ENCODE data around the gene ITK.
"Not testable (repeated sequence)": the region's sequence is repeated elsewhere in the genome, so short reads cannot be mapped to it uniquely, and the experiment has no call there.

The ITK gene

GRCh38 chr5:157168286-157168685, 12.4 kb upstream of the ITK start:
- DNase-seq: no peak

- DNase-seq: peak; percentile 12
Observed at GRCh38 chr5:157172403-157172802, 8.2 kb upstream of the ITK start.

DNA sequence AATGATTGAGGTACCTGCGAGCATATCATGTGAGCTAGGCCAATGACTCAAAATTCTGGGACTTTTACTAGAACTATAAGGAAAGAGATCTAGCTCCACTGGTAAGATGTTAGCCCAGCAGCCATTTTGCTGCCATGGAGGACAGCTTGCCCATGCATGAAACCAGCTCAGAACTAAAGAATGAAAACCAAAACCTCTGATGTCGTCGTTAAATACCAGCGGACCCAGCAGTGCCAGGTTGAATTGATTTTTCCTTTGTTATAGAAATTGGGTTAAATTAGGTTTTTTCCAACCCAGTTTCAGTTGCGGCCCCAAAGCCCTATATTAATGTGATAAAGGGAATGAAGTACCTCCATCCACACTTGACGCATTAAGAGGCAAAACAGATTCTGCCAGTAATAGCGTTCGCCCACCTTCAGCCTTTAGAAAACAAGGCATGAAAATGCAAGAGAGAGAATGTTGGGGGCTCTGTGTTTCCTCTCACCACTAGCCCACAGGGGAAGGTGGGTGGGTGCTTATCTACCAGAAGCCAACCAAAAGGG, 5.5 kb upstream of the ITK start:
- no peak for DNase-seq

DNA sequence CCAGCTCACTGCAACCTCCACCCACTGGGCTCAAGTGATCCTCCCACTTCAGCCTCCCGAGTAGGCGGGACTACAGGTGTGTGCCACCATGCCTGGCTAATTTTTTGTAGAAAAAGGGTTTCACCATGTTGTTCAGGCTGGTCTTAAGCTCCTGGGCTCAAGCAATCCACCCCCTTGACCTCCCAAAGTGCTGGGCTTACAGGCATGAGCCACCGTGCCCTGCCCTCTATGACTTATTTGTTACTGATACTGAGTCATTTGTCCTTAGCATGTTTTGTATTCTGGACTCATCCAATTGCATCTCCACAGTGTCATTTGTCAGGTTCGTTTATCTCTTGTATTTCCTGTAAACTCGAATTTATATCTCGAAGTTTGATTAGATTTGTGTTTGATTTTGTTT, 2.7 kb upstream of the ITK start:
- no peak for DNase-seq

- DNase-seq: no peak
Observed at GRCh38 chr5:157178966-157179365, 1.7 kb upstream of the ITK start.

DNA sequence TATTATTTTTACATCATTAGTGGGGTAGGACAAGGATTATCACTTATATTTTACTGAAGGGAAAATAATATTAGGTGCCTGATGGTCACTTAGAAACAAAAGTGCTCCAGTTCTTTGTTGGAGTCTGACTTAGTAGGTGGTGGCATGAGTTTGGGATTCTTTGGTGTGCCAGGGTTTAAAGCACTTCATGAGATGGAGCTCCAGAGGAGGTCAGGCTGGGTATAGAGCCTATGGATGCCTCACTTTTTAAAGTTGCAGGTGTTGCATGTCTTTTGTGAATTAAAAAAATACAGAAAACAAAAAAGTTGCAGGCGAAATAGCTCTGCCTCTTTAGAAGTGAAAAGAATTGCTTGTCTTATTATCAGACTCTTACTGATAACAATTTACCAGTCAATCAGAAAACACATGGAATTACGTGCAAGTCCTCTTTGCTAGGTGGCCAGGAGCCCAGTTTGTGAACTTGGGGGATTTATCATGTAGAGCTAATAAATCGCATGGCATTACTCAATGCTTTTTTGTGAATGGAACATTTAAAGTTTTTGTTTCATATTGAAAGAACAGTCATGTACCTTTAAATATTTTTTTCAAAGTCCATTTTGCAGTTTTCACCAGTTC, 1.6 kb downstream of the ITK start:
- DNase-seq: no peak

GRCh38 chr5:157184117-157184670, 3.6 kb downstream of the ITK start:
- DNase-seq: no peak

GRCh38 chr5:157185122-157185521, 4.5 kb downstream of the ITK start:
- DNase-seq: not testable (repeated sequence)

GRCh38 chr5:157186309-157187045, 5.8 kb downstream of the ITK start:
- no peak for DNase-seq

GRCh38 chr5:157187046-157187754, 6.6 kb downstream of the ITK start:
- DNase-seq: no peak

GRCh38 chr5:157188270-157188669, 7.6 kb downstream of the ITK start:
- no peak for DNase-seq

GRCh38 chr5:157189223-157189622, 8.6 kb downstream of the ITK start:
- no peak for DNase-seq

- DNase-seq: no peak
Observed at GRCh38 chr5:157193699-157194424, 13.2 kb downstream of the ITK start.

GRCh38 chr5:157196045-157196444, 15.4 kb downstream of the ITK start:
- no peak for DNase-seq

DNA sequence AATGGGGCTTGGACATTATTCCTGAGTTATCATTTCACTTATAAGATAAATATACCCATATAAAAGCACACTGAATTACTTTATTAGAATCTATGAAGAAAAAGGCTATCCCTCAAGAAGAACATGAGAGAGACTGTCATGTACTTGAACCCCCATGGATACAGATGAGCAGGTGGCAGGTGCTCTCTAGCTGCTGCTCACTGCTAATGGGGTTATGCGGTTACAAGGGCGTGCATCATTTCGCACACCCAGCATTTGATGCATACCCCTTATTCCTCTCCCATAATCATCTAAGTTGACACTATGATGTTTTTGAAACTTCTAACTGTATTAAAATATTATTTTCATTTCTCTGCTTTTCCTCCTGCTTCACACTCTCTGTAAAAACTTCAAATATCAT, 16.4 kb downstream of the ITK start:
- DNase-seq: no peak

- no peak for DNase-seq
Observed at GRCh38 chr5:157198277-157198986, 17.8 kb downstream of the ITK start.

- DNase-seq: no peak
Observed at GRCh38 chr5:157201857-157202256, 21.2 kb downstream of the ITK start.

- DNase-seq: no peak
Observed at GRCh38 chr5:157203417-157203816, 22.8 kb downstream of the ITK start.

DNA sequence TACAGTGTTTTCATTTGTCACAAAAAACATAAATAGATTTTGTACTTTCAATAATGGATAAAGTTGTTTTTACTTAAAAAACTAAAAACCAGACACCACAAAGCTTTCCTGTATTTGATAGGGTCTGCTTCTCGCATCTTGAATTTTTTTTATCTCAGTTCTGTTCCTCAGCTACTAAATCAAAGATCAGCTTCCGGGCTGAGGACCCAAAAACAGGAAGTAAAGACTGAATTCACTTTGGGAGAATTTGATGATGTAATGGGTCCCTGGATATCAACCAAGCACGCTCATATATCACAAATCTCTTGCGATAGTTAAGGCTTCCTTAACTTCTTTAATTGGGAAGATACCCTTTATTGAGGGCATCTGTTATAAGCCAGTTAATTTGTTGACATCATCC, 24.1 kb downstream of the ITK start:
- no peak for DNase-seq

DNA sequence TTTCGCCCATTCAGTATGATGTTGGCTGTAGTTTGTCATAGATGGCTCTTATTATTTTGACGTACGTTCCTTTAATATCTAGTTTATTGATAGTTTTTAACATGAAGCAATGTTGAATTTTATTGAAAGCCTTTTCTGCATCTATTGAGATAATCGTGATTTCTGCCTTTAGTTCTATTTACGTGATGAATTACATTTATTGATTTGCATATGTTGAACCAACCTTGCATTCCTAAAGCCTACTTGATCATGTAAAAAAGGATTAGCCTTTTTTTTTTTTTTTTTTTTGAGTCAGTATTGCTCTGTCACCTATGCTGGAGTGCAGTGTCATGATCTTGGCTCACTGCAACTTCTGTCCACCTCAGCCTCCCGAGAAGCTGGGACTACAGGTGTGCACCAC, 25.1 kb downstream of the ITK start:
- DNase-seq: no peak

DNA sequence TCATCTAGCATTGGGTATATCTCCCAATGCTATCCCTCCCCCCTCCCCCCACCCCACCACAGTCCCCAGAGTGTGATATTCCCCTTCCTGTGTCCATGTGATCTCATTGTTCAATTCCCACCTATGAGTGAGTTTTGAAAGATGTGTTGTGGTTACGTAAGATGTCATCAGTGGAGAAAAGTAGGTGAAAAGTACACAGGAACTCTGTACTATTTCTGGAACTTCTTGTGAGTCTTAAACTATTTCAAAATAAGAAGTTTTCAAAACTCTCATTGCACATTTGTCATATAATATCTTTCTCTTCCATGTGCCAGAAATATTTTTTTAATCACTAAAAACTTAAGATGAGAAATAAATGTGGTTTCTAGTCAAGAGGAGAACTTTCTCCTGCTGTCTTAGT, 30.0 kb downstream of the ITK start:
- DNase-seq: not testable (repeated sequence)

DNA sequence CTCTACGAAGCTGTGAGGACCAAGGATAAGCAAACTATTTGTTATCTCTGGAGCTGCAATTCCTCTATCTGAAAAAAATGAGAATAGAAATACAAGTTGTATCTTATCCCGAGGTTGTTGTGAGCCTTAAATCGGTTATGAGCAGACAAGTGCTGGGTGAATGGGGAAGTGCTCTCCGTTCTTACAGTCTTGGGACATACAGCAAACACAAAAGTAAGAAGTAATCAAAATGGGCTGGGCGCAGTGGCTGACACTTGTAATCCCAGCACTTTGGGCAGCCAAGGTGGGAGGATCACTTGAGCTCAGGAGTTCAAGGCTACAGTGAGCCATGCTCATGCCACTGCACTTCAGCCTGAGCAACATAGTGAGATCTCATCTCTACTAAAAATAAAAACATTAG, 31.7 kb downstream of the ITK start:
- no peak for DNase-seq
